ENCODE data around the gene HEYL.
"Not testable (repeated sequence)": the region's sequence is repeated elsewhere in the genome, so short reads cannot be mapped to it uniquely, and the experiment has no call there.

Gene HEYL

DNA sequence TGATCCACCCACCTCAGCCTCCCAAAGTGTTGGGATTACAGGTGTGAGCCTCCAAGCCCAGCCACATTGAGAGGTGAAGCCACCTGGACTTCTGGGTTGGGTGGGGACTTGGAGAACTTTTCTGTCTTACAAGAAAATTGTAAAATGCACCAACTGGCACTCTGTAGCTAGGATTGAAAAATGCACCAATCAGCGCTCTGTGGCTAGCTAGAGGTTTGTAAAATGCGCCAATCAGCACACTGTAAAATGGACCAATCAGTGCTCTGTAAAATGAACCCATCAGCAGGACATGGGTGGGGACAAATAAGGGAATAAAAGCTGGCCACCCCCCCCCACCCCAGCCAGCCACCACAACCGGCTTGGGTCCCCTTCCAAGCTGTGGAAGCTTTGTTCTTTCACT, 35.8 kb downstream of the HEYL start:
- not testable (repeated sequence) for DNase-seq (ENCODE audit: low spot score)

DNA sequence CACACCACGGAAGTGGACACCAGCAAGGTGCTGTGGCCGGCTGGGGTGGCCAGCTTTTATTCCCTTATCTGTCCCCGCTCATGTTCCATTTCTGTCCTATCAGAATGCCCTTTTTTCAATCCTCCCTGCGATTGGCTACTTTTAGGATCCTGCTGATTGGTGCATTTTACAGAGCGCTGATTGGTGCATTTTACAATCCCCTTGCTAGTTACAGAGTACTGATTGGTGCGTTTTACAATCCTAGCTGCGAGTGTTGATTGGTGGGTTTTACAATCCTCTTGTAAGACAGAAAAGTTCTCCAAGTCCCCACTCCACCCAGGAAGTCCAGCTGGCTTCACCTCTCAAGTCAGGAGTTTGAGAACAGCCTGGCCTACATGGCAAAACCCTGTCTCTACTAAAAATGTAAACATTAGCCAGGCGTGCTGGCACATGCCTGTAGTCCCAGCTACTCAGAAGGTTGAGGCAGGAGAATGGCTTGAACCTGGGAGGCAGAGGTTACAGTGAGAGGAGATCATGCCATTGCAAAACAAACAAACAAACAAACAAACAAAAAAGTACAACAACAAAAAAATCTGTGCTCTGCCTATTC, 37.7 kb downstream of the HEYL start:
- not testable (repeated sequence) for DNase-seq (ENCODE audit: low spot score)

DNA sequence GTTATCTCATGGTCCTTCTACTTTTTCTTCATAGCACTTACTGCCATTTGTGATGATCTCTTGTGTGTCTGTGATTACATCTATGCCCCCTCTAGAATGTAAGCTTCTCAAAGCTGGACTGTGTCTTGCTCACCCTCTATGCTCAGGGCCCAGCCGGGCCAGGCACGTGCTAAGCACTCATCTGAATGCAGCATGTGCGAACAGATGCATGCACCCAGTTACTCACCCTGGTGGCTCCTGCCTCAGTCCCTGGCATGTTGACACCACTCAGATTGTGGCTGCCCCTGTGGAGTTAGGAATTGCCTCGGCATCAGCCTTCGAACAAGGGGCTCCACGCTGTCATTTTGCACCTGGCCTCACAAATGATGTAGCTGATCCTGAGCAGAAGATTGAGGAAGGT, 43.3 kb downstream of the HEYL start:
- DNase-seq (ENCODE audit: low spot score): no peak

DNA sequence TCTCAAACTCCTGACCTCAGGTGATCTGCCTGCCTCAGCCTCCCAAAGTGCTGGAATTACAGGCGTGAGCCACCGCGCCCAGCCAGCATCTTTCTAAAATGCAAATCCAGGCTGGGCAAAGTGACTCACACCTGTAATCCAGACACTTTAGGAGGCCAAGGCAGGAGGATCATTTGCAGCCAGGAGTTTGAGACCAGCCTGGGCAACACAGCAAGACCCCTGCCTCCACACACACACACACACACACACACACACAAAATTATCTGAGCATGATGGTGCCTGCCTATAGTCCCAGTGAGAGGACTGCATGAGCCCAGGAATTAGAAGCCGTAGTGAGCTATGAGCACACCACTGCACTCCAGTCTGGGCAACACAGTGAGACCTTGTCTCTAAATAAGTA, 46.1 kb downstream of the HEYL start:
- no peak for DNase-seq (ENCODE audit: low spot score)

DNA sequence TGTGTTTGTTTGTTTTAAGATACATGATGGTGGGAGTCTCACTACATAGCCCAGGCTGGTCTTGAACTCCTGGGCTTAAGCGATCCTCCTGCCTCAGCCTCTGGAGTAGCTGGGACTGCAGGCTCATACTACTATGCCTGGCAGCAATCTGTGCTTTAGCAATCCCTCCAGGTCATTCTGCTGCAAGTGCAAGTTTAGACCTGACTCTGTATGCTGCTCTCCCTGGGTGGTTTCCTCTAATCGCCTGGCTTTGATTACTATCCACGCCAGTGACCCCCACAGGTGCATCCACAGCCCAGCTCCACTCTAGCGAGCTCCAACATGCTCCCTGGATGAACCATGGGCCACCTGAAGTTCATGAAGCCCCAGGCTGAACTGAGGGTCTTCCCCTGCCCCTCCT, 47.4 kb downstream of the HEYL start:
- no peak for DNase-seq (ENCODE audit: low spot score)

DNA sequence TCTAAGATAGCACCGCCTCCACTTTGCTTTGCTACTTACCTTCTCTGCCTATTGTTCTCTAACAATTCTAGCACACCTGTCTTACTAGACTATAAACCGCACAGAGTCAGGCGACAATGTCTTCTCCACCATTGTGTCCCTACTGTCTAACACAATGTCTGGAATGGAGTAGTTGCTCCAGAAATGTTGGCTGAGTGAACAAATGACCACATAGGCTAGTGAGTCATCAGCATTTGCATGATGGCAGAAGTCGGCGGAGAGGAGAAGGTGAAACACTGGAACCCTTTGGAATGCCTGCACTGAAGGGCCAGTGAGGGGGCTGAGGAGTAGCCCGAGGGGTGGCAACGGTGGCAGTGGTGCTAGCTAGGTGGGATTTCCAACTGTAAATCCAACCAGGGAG, 48.9 kb downstream of the HEYL start:
- DNase-seq (ENCODE audit: low spot score): peak; percentile 39

DNA sequence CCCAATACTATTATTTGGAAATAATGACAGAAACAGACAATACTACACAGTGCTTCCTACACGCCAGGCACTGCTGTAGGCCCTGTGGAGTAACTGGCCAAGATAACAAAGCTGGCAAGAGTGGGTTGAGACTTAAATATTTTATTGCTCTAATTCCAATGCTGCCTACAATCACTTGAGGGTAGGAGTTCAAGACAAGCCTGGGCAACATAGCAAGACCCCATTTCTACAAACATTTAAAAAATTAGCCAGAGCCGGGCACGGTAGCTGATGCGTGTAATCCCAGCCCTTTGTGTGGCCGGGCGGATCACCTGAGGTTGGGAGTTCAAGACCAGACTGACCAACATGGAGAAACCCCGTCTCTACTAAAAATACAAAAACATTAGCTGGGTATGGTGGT, 53.5 kb downstream of the HEYL start:
- no peak for DNase-seq (ENCODE audit: low spot score)

DNA sequence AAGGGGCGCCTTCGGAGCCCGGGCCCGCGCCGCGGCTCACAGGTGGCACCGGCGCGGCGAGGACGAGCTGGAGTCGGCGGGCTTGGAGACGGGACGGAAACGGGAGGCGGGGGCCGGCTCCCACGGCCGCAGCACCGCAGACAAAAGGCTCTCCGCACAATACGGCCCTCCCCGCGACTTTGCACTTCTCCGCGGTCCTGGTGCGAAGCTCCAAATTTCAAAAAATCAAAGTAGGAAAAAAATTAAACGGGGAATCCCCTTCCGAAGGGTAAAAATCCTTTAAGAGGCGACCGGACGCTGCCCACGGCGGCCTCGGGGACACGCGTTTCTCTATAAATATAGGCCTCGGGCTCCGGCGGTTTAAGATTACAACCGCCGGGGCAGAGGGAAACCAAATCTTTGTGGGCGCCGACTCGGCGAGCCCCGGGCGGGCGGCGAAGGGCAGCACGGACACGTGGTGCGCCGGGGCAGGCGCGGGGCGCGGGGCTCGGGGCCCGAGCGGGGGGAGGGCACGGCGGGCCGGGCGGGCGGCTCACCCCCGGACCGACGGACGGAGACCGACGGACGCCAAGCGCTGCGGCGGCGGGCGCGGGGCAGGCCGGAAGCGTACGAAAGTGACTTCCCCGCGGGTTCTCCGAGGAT, 63.3 kb downstream of the HEYL start:
- DNase-seq (ENCODE audit: low spot score): peak; percentile 45

DNA sequence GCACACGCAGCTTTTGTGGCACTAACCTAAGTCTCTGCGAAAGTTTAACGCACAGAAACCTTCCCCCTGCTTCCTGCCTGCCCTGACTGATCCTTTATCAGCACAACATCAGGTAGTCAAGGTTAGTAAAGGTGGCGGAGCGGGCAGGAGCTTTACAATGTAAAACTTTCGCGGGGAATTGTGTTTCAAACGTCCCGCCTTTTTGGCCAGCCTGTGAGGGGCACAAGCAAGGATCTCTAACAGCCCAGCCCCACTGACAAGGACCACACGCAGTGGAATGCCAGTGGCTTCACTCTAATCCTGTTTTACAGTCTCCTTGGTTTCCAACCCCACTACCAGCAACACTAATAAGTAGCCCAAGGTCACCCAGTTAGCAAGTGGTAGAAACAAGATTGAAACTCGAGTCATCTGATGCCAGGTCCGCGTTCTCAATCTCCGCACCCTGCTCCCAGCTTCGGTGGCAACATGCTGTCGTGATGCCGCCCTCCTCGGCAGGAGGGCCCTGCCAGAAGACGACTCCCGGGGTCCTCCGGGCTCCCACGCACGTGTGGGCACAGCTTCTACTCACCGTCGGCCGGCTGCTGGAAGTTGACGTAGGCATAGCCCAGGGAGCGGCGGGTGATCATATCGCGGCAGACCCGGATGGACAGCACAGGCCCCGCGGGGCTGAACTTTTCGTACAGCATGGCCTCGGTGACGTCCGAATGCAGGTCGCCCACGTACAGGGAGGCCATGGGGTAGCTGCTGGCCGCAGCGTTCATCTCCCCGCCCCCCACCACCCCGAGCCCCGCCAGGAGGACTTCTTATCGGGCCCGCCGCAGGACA, 64.0 kb downstream of the HEYL start:
- peak; percentile 44 for DNase-seq (ENCODE audit: low spot score)

DNA sequence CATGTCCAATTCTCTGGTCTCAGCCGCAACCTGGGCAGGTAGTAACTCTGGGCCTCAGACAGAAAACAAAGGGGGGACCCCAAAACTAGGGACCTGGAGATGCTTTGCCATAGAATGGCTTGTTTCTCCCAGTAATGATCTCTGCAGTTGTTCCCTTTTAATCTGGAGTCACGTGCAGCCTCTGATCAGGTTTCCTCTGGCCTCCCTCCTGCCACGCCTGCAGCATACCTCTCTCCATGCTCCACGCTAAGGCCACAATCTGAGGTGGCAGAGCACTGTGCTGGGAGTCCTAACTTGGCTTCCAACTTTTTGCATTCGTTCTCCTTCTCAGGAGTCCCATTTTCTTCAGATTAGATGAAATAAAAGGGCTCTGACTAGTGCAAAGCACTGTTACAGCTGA, 64.8 kb downstream of the HEYL start:
- DNase-seq (ENCODE audit: low spot score): no peak
